Testis (tissue), 3 donors: Measurements from ENCODE around the gene MED9. TPM values are rescaled to one million over a fixed set of nuclear protein-coding genes. Genes with fewer than 3 reads are reported as not detected.

Source experiments
- DNase-seq: peaks from one replicate; pipeline ENCODE4 v3.0.0-alpha.2; 2019
- H3K27ac ChIP-seq, 2 donors: fragments of 200-600 bp; sonication (generic); one replicate each; pipeline ENCODE4 v1.5.1; 2019
- H3K27me3 ChIP-seq: fragments of 200-600 bp; sonication (generic); one replicate; pipeline ENCODE4 v1.5.1; 2019
- H3K36me3 ChIP-seq: fragments of 200-600 bp; sonication (generic); one replicate; pipeline ENCODE4 v1.5.1; 2017; ENCODE audit warnings: low read depth; ENCODE audit errors: missing control alignments
- H3K4me1 ChIP-seq: fragments of 200-600 bp; sonication (generic); one replicate; pipeline ENCODE4 v1.5.1; 2019
- H3K4me3 ChIP-seq, 2 donors: fragments of 200-600 bp; sonication (generic); one replicate each; pipeline ENCODE4 v1.5.1; 2017 to 2019
- H3K9me3 ChIP-seq: fragments of 200-600 bp; sonication (generic); one replicate; pipeline ENCODE4 v1.5.1; 2017
- POLR2A ChIP-seq: fragments of 450-650 bp; IDR thresholded peaks from one replicate; pipeline ENCODE4 v1.6.1; 2017; ENCODE audit warnings: antibody characterized with exemption, mild to moderate bottlenecking, moderate library complexity
- WGBS, 2 donors: methylation state at CpG; one replicate each; pipeline ENCODE4 v1.1.5; 2018; 5-methylcytosine and 5-hydroxymethylcytosine counted together
- intact Hi-C: fragments of 100-400 bp; cut with DNase I; formaldehyde crosslinking; loops from one replicate; pipeline ENCODE4 v1.15.1; 2023; ENCODE audit warnings: low total_unique reads
- polyA plus RNA-seq: library from polyadenylated mRNA; stranded (reverse); fragments of 350-450 nt; fragmentation: Illumina TruSeq; extraction: RNeasy Lipid Tissue Mini Kit (QIAGEN cat#74804); gene quantifications from one replicate; pipeline ENCODE4 v1.2.3, GENCODE V29; 2014; ENCODE audit warnings: low read depth, low replicate concordance; ENCODE audit not compliant: insufficient read depth
- total RNA-seq, 2 donors: library from RNA; depleted of rRNA; stranded (reverse); fragments of >200 nt; gene quantifications; one replicate each; pipeline ENCODE4 v1.2.3, GENCODE V29; 2016
- TF ChIP-seq, protein P1 (sequence below), 3 experiments: fragments of 450-650 bp in 2 of 3; fragments of 200-600 bp in 1 of 3; sonication (generic) in 1 of 3; IDR thresholded peaks; one replicate each; pipeline ENCODE4 v1.5.1; 2016 to 2019; ENCODE audit warnings: antibody characterized with exemption in 3 of 3, mild to moderate bottlenecking in 2 of 3, moderate library complexity in 1 of 3

MED9 gene
- total and polyA plus RNA-seq, 3 donors from 2014 or later = 18.8 to 42.6 (median 35.9) TPM

GRCh38 chr17:17467016-17467415 lies 9.8 kb upstream of the MED9 start:
- no peaks in the 10 kb centered on the region for H3K27me3 ChIP-seq
- no peak for DNase-seq
- TF ChIP-seq, protein P1, sequence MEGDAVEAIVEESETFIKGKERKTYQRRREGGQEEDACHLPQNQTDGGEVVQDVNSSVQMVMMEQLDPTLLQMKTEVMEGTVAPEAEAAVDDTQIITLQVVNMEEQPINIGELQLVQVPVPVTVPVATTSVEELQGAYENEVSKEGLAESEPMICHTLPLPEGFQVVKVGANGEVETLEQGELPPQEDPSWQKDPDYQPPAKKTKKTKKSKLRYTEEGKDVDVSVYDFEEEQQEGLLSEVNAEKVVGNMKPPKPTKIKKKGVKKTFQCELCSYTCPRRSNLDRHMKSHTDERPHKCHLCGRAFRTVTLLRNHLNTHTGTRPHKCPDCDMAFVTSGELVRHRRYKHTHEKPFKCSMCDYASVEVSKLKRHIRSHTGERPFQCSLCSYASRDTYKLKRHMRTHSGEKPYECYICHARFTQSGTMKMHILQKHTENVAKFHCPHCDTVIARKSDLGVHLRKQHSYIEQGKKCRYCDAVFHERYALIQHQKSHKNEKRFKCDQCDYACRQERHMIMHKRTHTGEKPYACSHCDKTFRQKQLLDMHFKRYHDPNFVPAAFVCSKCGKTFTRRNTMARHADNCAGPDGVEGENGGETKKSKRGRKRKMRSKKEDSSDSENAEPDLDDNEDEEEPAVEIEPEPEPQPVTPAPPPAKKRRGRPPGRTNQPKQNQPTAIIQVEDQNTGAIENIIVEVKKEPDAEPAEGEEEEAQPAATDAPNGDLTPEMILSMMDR (IDR thresholded peaks at IDR 0.05) = no peak
- TF ChIP-seq POLR2A = no peak
- 88 to 93% methylated on average over 5 of the region's 5 CpGs for WGBS, 2 donors
- no peaks in the 10 kb centered on the region for H3K9me3 ChIP-seq
- H3K4me3 ChIP-seq = no peak overlapping the region
- H3K27ac ChIP-seq = no peak overlapping the region
- H3K36me3 ChIP-seq = no peaks in the 10 kb centered on the region
- intact Hi-C loops = no loop called here
- peaks cover 3% of the 10 kb centered on the region for H3K4me1 ChIP-seq

DNA sequence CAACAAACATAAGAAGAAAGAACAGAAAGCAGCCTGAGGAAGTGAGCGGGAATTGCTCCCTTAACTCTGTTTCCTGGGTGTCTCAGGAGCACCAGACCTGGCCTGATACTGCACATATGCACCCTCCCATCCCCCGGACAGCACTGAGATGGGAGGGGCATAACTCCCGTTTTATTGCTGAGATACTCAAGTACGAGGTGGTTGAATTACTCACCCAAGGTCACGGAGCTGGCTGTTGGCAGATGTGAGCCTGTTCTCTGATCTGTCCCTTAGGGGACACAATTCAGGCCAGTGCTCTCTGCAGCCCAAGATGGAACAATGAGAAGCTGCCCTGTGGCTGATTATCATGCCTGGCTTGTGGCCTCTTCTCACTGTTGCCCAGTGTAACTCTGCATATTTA lies 9.1 kb upstream of the MED9 start:
- H3K4me3 ChIP-seq = no peak overlapping the region
- no peak overlapping the region for H3K27ac ChIP-seq
- intact Hi-C loops = no loop called here
- 34 to 62% methylated on average over 2 to 5 of the region's 5 CpGs for WGBS, 2 donors
- H3K27me3 ChIP-seq = no peaks in the 10 kb centered on the region
- TF ChIP-seq, protein P1 (IDR thresholded peaks at IDR 0.05) = no peak
- TF ChIP-seq POLR2A = no peak
- peak; percentile 36 for DNase-seq
- H3K36me3 ChIP-seq = no peaks in the 10 kb centered on the region
- H3K4me1 ChIP-seq = peaks cover 3% of the 10 kb centered on the region
- H3K9me3 ChIP-seq = no peaks in the 10 kb centered on the region

- Histone ChIP-seq H3K27ac (no peak overlapping the region), H3K27me3 (no peaks in the 10 kb centered on the region), H3K9me3 (no peaks in the 10 kb centered on the region), H3K36me3 (no peaks in the 10 kb centered on the region), H3K4me3 (no peak overlapping the region), H3K4me1 (peaks cover 3% of the 10 kb centered on the region)
- intact Hi-C loops = no loop called here
- DNase-seq = no peak
- TF ChIP-seq, protein P1 (IDR thresholded peaks at IDR 0.05) = no peak
- 75 to 80% methylated on average over 5 of the region's 5 CpGs for WGBS, 2 donors
Measured at GRCh38 chr17:17468217-17469010, 8.4 kb upstream of the MED9 start.

- Histone ChIP-seq H3K9me3 (no peaks in the 10 kb centered on the region), H3K27ac (no peak overlapping the region), H3K4me1 (peaks cover 3% of the 10 kb centered on the region), H3K36me3 (no peaks in the 10 kb centered on the region), H3K27me3 (no peaks in the 10 kb centered on the region), H3K4me3 (no peak overlapping the region)
- no peak for DNase-seq
- WGBS, 2 donors = 92 to 98% methylated on average over 4 of the region's 4 CpGs
- TF ChIP-seq, protein P1 (IDR thresholded peaks at IDR 0.05) = no peak
- no peak for TF ChIP-seq POLR2A
- intact Hi-C loops = no loop called here
Measured at GRCh38 chr17:17469358-17469757, 7.4 kb upstream of the MED9 start.

DNA sequence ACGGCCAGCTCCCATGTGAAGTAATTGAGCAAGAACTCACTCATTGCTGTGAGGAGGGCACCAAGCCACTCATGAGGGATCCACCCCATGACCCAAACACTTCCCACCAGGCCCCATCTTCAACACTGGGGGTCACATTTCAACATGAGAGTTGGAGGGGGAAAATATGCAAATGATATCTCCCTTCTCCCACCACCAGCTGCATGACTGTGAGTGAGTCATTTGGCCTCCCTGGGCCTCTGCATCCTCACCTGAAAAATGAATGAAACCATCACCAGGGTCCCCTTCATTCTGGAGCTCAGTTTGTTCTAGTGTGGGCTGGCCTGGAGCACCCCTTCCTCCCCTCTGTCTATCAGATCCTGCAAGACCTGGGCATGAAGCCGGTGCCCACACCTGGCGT lies 6.8 kb upstream of the MED9 start:
- no peaks in the 10 kb centered on the region for H3K36me3 ChIP-seq

More for the DNA sequence above, 6.8 kb upstream of the MED9 start:
- 78 to 93% methylated on average over 1 to 3 of the region's 3 CpGs for WGBS, 2 donors
- Histone ChIP-seq H3K27ac (no peak overlapping the region), H3K27me3 (no peaks in the 10 kb centered on the region), H3K4me1 (peaks cover 3% of the 10 kb centered on the region), H3K9me3 (no peaks in the 10 kb centered on the region), H3K4me3 (no peak overlapping the region)
- TF ChIP-seq, protein P1 (IDR thresholded peaks at IDR 0.05) = no peak
- TF ChIP-seq POLR2A = no peak
- intact Hi-C loops = no loop called here
- no peak for DNase-seq
